Stimulated activated CD4-positive, alpha-beta T cell treated with anti-CD3 and anti-CD28 coated beads, TNF-alpha, amount 100 ng/mL, for 1 hour (primary cell): ENCODE measurements around the gene PARD3.

Source experiments
- DNase-seq, 3 donors: peaks; one replicate each; pipeline ENCODE4 v3.0.0-alpha.2; 2020; ENCODE audit warnings: low read depth in 3 of 3, low spot score in 1 of 3

Gene PARD3

GRCh38 chr10:34627741-34628140, 187.4 kb downstream of the PARD3 start:
- DNase-seq: no peak

- DNase-seq: no peak
These were observed 187.8 kb downstream of the PARD3 start for GRCh38 chr10:34627331-34627730.

DNA sequence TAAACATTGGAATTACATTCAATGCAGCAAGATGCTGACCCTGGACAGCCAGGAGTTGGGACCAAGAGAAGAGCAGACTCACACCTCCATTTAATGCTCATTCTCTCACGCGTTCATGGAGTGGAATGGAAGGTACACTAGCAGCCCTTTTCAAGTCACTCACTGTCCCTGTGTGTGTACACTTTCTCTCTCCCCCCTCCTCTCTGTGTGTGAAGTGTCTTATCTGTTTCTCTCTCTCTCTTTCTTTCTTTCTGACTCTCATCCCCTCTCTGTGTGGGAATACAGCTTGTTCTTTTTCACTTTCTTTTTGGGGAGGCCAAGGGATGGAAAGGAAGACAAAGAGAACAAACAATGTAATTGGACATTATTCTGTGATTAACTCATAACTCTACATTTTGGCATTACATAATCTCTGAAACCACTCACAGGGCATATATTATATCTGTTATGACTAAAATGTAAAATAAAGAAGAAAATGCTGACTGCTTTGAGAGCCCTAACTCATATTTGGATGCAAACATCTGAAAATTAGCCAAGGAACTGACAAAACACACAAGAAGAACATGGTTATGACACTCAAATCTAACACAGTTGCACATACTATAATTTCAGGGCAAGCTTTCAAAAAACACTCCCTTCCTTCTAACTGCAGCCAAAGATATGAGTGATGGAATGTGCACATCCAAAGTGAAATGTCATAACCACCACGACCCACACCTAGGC, 188.8 kb downstream of the PARD3 start:
- DNase-seq: no peak

GRCh38 chr10:34624323-34625153, 190.6 kb downstream of the PARD3 start:
- DNase-seq: no peak

DNA sequence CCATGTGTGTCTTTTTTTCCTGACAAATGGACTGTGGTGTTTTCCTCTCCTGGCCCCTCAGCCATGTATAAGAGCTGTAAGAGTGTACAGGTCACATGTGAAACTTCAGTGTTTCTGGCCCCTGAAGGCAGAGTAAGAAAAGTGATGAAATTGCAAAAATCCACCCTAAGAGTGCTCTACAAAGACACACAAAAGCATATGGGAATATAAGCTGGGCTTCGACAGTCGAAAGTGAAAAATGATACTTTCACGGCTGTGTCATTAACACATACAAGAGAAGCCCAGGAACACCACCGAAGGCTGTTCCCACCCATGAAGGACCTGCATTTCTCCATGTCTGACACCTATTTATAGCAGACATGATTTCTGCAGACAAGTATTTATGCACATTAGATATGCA, 192.2 kb downstream of the PARD3 start:
- no peak for DNase-seq

DNA sequence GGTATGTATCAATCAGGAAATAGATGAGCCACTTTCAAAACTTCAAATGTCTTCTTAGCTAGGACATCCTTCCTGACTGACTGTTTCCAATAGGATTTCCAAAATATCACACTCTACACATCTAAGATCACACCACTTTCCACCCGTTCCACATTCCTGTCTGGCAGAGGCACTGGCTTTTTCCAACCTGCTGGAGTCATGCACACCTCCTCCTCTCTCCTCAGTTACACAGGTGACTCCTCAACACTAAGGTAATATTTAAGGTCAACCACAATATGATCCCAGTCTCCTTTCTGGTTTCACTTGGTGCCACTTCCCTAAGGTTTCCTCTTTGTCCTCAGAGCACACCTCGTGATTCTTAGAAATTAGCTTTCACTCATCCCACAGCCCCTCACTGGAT, 196.5 kb downstream of the PARD3 start:
- DNase-seq: no peak

- no peak for DNase-seq
These were observed 199.3 kb downstream of the PARD3 start for GRCh38 chr10:34615770-34616169.

GRCh38 chr10:34613491-34613890, 201.6 kb downstream of the PARD3 start:
- no peak for DNase-seq

GRCh38 chr10:34612938-34613337, 202.2 kb downstream of the PARD3 start:
- no peak for DNase-seq

DNA sequence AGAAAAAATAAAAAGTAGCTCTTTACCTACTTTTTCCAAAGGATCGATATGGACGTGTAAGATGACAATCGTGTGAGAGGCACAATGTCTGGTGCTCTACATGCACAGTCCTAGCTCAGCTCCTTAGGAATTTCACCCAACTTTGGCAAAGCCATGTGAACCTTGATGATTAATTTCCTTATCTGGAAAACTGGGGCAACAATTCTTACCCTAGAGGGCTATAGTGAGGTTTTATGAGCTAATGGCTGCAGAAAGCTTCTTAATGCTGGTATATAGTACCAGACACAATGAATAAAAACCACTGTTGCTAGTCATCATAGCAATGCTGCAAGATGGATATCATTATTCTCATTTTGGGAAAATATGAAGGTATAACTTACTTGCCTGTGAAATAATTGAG, 202.7 kb downstream of the PARD3 start:
- DNase-seq: no peak

DNA sequence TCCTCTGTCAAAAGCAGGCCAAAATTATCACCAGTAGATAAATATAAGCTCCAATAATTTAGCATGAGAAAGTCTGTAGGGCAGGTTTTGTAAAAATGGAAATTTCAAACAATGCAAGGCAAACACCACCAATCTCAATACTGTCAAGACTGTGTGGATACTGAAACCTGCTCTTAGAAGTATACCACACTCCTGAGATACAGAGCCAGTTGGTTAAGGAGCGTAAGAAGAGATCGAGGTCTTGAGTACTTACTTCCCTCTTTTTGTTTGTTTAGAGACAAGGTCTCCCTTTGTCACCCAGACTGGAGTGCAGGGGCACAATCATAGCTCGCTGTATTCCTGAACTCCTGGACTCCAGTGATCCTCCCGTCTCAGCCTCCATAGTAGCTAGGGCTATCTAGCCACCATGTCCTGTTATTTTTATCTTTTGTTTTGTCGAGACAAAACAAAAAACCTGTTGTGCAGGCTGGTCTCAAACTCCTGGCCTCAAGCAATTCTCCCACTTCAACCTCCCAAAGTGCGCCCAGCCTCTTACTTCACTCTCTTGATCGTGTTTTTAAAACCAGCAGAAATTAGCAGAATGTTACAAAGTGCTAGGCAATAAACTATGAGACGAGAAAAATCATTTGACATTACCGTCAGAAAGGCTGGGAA, 205.7 kb downstream of the PARD3 start:
- DNase-seq: no peak

GRCh38 chr10:34607894-34608293, 207.2 kb downstream of the PARD3 start:
- DNase-seq: no peak

- DNase-seq: no peak
These were observed 208.2 kb downstream of the PARD3 start for GRCh38 chr10:34606890-34607289.

- DNase-seq: no peak
These were observed 212.6 kb downstream of the PARD3 start for GRCh38 chr10:34602478-34602877.

- DNase-seq: no peak
These were observed 213.4 kb downstream of the PARD3 start for GRCh38 chr10:34601691-34602090.

GRCh38 chr10:34599026-34599795, 215.9 kb downstream of the PARD3 start:
- no peak for DNase-seq

DNA sequence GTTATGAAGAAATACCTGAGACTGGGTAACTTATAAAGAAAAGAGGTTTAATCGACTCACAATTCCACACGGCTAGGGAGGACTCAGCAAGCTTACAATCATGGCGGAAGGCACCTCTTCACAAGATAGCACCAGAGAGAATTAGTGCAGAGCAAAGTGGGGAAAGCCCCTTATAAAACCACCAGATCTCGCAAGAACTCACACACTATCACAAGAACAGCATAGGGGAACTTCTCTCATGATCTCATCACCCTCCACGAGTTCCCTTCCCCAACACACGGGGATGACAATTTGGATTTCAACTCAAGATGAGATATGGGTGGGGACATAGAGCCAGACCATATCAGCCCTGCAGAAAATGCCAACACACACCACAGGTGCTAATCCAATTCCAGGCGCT, 218.7 kb downstream of the PARD3 start:
- no peak for DNase-seq

DNA sequence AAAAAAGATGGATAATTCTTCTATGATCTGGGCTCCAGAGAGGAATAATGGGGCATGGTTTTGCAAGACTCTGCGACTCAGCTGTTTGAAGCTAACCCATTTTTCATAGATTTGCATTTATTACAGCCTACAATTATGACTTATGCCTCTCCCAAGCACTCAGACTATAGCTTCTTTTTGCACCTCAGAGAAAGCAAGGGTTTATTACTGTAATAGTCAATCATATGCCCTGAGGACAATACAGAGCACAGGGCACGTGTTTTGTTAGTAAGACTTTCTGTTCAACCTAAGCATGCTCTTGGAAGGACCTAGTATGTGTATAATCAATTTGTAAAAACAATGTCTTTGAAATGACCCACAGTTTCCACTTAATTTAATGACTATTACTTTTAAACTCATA, 221.2 kb downstream of the PARD3 start:
- no peak for DNase-seq

DNA sequence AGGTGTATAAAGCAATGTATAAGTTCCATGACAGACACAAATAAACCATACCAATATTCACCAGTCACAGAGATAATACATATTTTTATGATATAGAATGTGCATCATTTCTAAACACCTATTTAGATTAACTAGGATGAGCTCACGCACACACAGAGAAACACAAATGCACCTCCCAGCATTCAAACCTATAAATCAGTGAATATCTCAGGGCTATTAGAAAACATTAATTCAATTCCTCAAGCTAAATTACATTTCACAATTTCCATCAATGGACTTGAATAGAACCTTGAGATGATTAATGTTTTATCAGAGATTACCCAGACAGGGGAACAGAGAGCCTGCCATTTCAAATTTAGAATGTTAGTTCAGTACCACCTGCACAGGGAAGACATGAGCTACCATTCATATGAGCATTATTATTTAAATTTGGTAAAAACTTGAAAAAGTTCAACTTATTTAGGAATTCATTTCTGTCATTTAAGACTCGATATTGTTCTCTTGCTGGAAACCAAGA, 221.7 kb downstream of the PARD3 start:
- DNase-seq: no peak

DNA sequence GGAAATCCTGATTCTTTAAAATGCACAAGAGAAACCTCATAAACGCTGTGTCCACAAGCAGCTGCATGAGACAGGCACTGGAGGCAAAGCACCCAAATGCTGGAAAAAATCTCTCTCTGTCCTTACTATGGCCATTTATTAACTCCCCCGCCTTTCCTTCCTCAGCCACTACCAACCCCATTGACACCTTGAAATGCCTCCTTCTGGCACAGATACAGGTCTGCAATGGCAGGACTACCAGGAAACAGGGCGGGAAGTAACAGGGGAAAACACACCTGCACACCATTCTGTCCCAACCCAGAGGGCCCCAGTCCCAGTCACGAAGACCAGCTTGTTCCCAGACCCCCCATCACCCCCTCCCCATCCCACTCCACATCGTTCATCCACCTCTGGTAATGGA, 224.3 kb downstream of the PARD3 start:
- DNase-seq: no peak

- no peak for DNase-seq
These were observed 225.8 kb downstream of the PARD3 start for GRCh38 chr10:34589275-34589674.
